GM12878 (cell line): ENCODE results near the gene MYBPC2. TPM values are rescaled to one million over a fixed set of nuclear protein-coding genes. Genes with fewer than 3 reads are reported as not detected.
A peak's percentile ranks its signal among the peaks of the same experiment; 100 is the strongest.

ENCODE experiments used
- ATAC-seq: fragments of 200-7000 bp; cut with Tn5 transposase; 3 replicates; pipeline ENCODE4 v1.9.1; 2020; ENCODE audit warnings: mild to moderate bottlenecking, moderate library complexity
- BruUV-seq: library from RNA; stranded (reverse); fragments of 400-500 nt; replicated peaks from 2 replicates; lab custom pipeline; 2021; lab: Mats Ljungman, UMichigan
- CTCF ChIA-PET: fragments of 300-600 bp; sonication (Branson Sonifier 250); formaldehyde crosslinking; extraction: SDS; loops from one replicate; lab custom pipeline; 2021; ENCODE audit warnings: inconsistent platforms; lab: Yijun Ruan, JAX
- POLR2A ChIA-PET: fragments of 350-600 bp; formaldehyde crosslinking; extraction: SDS; loops from one replicate; lab custom pipeline; 2021; ENCODE audit warnings: inconsistent platforms; lab: Charles Lee
- RAD21 ChIA-PET: fragments of 300-600 bp; sonication (Branson Sonifier 250); formaldehyde crosslinking; loops from one replicate; lab custom pipeline; 2023; ENCODE audit warnings: antibody characterized with exemption; ENCODE audit not compliant: unreplicated experiment; lab: Charles Lee
- SMC1A ChIA-PET: fragments of 300-600 bp; sonication (Branson Sonifier 250); formaldehyde crosslinking; loops from one replicate; lab custom pipeline; 2023; ENCODE audit not compliant: unreplicated experiment, uncharacterized antibody; lab: Charles Lee
- DNase-seq: peaks from one replicate; pipeline ENCODE4 v3.0.0-alpha.2; 2011; ENCODE audit warnings: low read depth, low spot score
- FAIRE-seq: peaks from 3 replicates; lab custom pipeline; 2011; peaks lifted over from hg19 to GRCh38; lab: Jason Lieb, UNC
- H2AFZ ChIP-seq: 2 replicates; pipeline ENCODE4 v1.6.0; 2011; ENCODE audit warnings: low read depth, low read length, control low read depth; ENCODE audit not compliant: control insufficient read depth
- H3K27ac ChIP-seq: 2 replicates; pipeline ENCODE4 v1.5.1; 2011; ENCODE audit warnings: control low read depth; ENCODE audit not compliant: control insufficient read depth, insufficient read depth
- H3K27me3 ChIP-seq, 2 experiments: replicated peaks in 1 of 2; 2 replicates each; pipeline versions ENCODE4 v1.6.0 to v1.6.1; 2011; ENCODE audit warnings: low read length in 1 of 2; ENCODE audit not compliant: control insufficient read depth in 2 of 2, insufficient read depth in 2 of 2
- H3K36me3 ChIP-seq, 2 experiments: 2 replicates each; pipeline ENCODE4 v1.5.1; 2011; ENCODE audit warnings: low read length in 1 of 2; ENCODE audit not compliant: control insufficient read depth in 2 of 2, insufficient read depth in 2 of 2
- H3K4me1 ChIP-seq: 2 replicates; pipeline ENCODE4 v1.6.1; 2011; ENCODE audit warnings: mild to moderate bottlenecking, low read length, moderate library complexity, mixed read lengths; ENCODE audit not compliant: control insufficient read depth, insufficient read depth
- H3K4me2 ChIP-seq: 2 replicates; pipeline ENCODE4 v1.6.0; 2011; ENCODE audit warnings: control low read depth; ENCODE audit not compliant: control insufficient read depth, insufficient read depth
- H3K4me3 ChIP-seq: fragments of 200-600 bp; sonication (generic); 2 replicates; pipeline ENCODE4 v1.5.1; 2016
- H3K79me2 ChIP-seq: 2 replicates; pipeline ENCODE4 v1.6.0; 2011; ENCODE audit warnings: low read length; ENCODE audit not compliant: control insufficient read depth, insufficient read depth
- H3K9ac ChIP-seq: 2 replicates; pipeline ENCODE4 v1.8.0; 2011; ENCODE audit warnings: low read length, control low read depth, mixed read lengths; ENCODE audit not compliant: control insufficient read depth, insufficient read depth
- H3K9me3 ChIP-seq: replicated peaks from 3 replicates; pipeline ENCODE4 v1.5.1; 2011; ENCODE audit warnings: mild to moderate bottlenecking, low read length; ENCODE audit not compliant: control insufficient read depth, insufficient read depth
- H4K20me1 ChIP-seq: 2 replicates; pipeline ENCODE4 v1.6.0; 2011; ENCODE audit not compliant: control insufficient read depth, insufficient read depth
- BCL11A ChIP-seq: IDR thresholded peaks from 2 replicates; pipeline ENCODE4 v1.6.1; 2011; ENCODE audit warnings: low read depth, low read length
- NKRF ChIP-seq: fragments of 450-650 bp; conservative IDR thresholded peaks from 2 replicates; pipeline ENCODE4 v1.6.1; 2017; ENCODE audit warnings: mild to moderate bottlenecking, moderate library complexity
- RUNX3 ChIP-seq: IDR thresholded peaks from 2 replicates; pipeline ENCODE4 v1.6.1; 2012; ENCODE audit warnings: low read length, inconsistent platforms
- SMAD1 ChIP-seq: fragments of 450-650 bp; IDR thresholded peaks from 2 replicates; pipeline ENCODE4 v1.6.1; 2018; ENCODE audit warnings: mild to moderate bottlenecking, low read depth; ENCODE audit not compliant: partially characterized antibody
- WGBS: methylation state at CpG from one replicate; pipeline ENCODE4 v1.1.6; 2016; ENCODE audit warnings: low lambda C conversion rate; ENCODE audit not compliant: insufficient replicate concordance, insufficient coverage; ENCODE audit errors: missing lambda C conversion rate; 5-methylcytosine and 5-hydroxymethylcytosine counted together
- in situ Hi-C: fragments of 300-500 bp; cut with MboI; formaldehyde crosslinking; loops from 9 replicates; pipeline ENCODE4 v1.14.3; 2018; ENCODE audit warnings: mixed read lengths
- intact Hi-C: fragments of 100-400 bp; cut with micrococcal nuclease; formaldehyde crosslinking; loops from one replicate; pipeline ENCODE4 v1.14.2; 2022; ENCODE audit not compliant: unreplicated experiment
- polyA plus RNA-seq, 11 experiments: library from polyadenylated mRNA; depleted of rRNA in 4 of 11; unstranded in 6 of 11; stranded (reverse) in 5 of 11; fragments of >200 nt; fragmentation: Nextera tagmentation in 4 of 11; fragmentation: Illumina TruSeq in 1 of 11; extraction: Ambion mirVana in 4 of 11; extraction: Trizol in 1 of 11; gene quantifications; 1 replicate in 1 of 11; 2 replicates in 10 of 11; pipeline versions ENCODE4 v1.2.1 to v1.2.3, GENCODE V29; 2011 to 2016; ENCODE audit warnings: inconsistent platforms in 2 of 11, missing spikeins in 2 of 11, low read depth in 1 of 11
- total RNA-seq, 4 experiments: library from RNA; depleted of rRNA in 3 of 4; stranded (reverse); fragments of >200 nt in 3 of 4; fragmentation: Illumina TruSeq in 1 of 4; extraction: Trizol in 1 of 4; gene quantifications; 2 replicates each; pipeline versions ENCODE4 v1.2.1 to v1.2.3, GENCODE V29; 2013 to 2021
- TF ChIP-seq, protein P1 (sequence below): fragments of 450-650 bp; IDR thresholded peaks from 2 replicates; pipeline ENCODE4 v1.6.1; 2016; ENCODE audit warnings: mild to moderate bottlenecking

Gene MYBPC2
- total and polyA plus RNA-seq, 10 of the 15 experiments (the other 5 are each of a cell fraction or from before 2014, with no cell fraction given): 0.09 to 2.6 (median 0.61) TPM

DNA sequence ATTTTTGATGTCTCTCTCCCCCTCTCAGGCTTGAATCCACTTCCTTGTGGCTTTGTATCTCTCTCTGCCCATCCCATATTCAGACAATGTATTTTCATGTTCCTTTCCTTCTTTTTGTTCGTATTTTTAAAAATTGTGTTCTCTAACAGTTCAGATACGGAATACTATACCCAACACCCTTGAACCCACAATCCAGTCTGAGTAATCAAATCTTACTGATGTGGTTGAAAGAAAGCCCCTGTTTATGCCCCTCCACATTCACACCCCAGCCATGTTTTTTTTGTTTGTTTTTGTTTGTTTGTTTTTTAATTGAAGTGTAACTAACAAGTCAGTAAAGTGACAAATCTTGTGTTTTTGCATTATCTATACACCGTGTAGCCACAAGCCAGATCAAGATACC, 12.6 kb upstream of the MYBPC2 start:
- intact Hi-C loops: no loop called here
- in situ Hi-C loops: no loop called here
- peak overlapping the region; percentile 79 for H3K27ac ChIP-seq
- BruUV-seq: no TSS peak
- peak; percentile 52; the same call in 1 of the 2 replicates for TF ChIP-seq RUNX3
- TF ChIP-seq SMAD1: peak; percentile 27
- TF ChIP-seq, protein P1, sequence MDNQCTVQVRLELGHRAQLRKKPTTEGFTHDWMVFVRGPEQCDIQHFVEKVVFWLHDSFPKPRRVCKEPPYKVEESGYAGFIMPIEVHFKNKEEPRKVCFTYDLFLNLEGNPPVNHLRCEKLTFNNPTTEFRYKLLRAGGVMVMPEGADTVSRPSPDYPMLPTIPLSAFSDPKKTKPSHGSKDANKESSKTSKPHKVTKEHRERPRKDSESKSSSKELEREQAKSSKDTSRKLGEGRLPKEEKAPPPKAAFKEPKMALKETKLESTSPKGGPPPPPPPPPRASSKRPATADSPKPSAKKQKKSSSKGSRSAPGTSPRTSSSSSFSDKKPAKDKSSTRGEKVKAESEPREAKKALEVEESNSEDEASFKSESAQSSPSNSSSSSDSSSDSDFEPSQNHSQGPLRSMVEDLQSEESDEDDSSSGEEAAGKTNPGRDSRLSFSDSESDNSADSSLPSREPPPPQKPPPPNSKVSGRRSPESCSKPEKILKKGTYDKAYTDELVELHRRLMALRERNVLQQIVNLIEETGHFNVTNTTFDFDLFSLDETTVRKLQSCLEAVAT: no peak
- no peak for TF ChIP-seq BCL11A
- TF ChIP-seq NKRF: 0 out of 2 replicates have a peak, but pooled peaks have one; percentile 6
- H2AFZ ChIP-seq: no peak overlapping the region
- peak overlapping the region; percentile 78 for H3K4me3 ChIP-seq
- SMC1A ChIA-PET: interaction anchor here (1.0 to 2.1 kb wide), 5 partner anchors 11 to 78 kb away, joined by 3 to 10 read pairs (median 4); partner anchors contain the start of gene POLD1
- H4K20me1 ChIP-seq: peaks cover 4% of the 10 kb centered on the region
- POLR2A ChIA-PET: interaction anchor here (1.0 to 4.8 kb wide), 7 partner anchors 9 to 525 kb away, joined by 3 to 26 read pairs (median 6); partner anchors contain the start of gene POLD1
- peaks cover 41% of the 10 kb centered on the region for H3K4me1 ChIP-seq
- no peaks in the 10 kb centered on the region for H3K27me3 ChIP-seq
- H3K9ac ChIP-seq: peak overlapping the region; percentile 60
- FAIRE-seq (no peak), DNase-seq (no peak), ATAC-seq (no peak)
- RAD21 ChIA-PET: interaction anchor here (1.4 to 2.7 kb wide), 4 partner anchors 36 to 63 kb away, joined by 3 to 8 read pairs (median 6); partner anchors contain the start of genes NAPSA and POLD1
- peak overlapping the region; percentile 61 for H3K4me2 ChIP-seq
- CTCF ChIA-PET: interaction anchor here (1.3 to 3.1 kb wide), 6 partner anchors 40 to 136 kb away, joined by 3 to 19 read pairs (median 6); no protein-coding TSS in a partner anchor
- 3% methylated on average over 3 of the region's 3 CpGs for WGBS
- H3K36me3 ChIP-seq: peaks cover 7 to 9% of the 10 kb centered on the region in 2 experiments; a peak in 3 of 4 replicates
- H3K79me2 ChIP-seq: peaks cover 33% of the 10 kb centered on the region
- H3K9me3 ChIP-seq: no peaks in the 10 kb centered on the region
